Anterior cingulate cortex (tissue), 58 donors: Measurements from ENCODE around the gene ARHGEF40.

ENCODE experiments used
- DNase-seq, 58 donors: peaks; one replicate each; lab custom pipeline; 2025; lab: John Stamatoyannopoulos, UW

The ARHGEF40 gene

DNA sequence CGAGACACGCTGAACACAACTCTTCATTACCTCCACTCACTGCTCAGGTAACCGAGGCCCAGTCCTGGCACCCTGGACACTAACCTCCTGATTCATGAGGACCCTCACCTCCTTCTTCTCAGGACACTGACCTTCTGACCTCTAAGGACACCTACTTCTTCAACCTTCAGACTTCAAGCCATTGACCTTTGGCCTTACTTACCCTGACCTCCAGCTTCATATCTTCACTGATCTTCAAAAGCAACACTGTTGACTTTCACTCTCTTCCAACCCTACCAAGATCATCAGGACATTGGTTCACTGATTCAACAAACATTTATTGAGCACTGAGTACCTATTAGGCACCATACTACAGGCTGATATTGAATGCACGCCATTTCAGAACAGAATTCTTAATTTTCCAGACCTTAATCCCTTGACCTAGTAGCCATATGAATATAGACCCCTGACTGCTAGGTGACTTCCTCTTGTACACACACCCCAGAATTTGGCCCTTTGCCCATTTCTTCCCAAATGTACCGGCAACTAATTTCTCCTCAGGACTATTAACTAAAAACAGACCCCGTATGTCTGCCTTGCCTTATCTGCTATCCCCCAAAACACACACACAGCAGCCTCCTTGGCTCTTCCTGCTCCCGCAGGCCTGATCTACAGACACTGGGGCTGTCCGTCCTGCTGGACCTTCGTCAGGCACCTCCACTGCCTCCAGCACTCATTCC is 5.8 kb downstream of the ARHGEF40 start:
- no peak for DNase-seq

DNA sequence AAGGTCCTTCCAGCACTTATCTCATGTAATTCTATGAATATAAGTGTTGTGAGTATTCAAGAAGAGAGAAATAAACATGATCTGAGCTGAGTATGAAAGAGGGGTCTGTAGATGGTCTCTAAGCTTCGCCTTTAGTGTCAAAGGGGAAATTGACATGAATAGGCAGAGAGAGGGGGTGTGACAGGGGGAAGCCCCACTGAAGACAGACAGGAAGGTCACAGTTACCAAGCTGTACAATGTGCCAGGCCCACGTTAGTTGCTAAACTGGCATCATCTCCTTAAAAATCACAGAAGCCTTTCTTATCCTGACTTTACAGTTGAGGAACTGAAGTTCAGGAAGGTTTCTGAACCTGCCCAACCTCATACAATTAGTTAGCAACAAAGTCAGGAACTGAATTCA is 7.6 kb downstream of the ARHGEF40 start:
- DNase-seq, result no peak

DNA sequence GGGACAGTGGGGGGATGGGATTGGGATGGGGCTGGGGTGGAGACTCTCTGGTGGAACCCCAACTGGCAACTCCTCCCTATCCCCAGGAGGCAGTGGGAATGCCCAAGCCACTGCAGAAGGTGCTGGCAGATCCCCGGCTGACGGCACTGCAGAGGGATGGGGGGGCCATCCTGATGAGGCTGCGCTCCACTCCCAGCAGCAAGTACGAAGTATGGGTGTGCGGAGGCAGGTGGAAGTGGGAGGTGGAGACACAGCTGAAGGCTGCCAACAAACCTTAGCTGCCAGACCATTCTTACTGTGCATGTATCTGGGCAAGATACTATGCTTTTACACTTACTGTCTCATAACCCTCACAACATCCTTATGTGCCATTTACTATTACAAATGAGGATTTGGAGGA is 8.2 kb downstream of the ARHGEF40 start:
- peak in 30 of 58 donors; percentile 7 to 78 (median 40) for DNase-seq

DNA sequence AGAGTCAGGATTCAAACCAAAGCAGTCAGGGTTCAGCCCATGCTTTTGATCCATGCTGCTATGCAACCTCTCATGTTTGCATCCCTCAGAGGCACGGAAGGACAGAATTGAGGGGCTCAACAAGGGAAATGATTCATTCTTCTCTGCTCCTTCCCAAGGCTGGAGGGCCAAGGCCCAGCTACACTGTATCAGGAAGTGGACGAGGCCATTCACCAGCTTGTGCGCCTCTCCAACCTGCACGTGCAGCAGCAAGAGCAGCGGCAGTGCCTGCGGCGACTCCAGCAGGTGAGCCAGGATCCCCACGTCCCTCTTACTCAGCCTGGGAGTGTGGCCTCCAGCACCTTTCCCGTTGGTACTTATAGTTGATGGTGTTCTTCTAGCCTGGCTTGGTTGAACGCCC is 8.6 kb downstream of the ARHGEF40 start:
- no peak for DNase-seq

DNA sequence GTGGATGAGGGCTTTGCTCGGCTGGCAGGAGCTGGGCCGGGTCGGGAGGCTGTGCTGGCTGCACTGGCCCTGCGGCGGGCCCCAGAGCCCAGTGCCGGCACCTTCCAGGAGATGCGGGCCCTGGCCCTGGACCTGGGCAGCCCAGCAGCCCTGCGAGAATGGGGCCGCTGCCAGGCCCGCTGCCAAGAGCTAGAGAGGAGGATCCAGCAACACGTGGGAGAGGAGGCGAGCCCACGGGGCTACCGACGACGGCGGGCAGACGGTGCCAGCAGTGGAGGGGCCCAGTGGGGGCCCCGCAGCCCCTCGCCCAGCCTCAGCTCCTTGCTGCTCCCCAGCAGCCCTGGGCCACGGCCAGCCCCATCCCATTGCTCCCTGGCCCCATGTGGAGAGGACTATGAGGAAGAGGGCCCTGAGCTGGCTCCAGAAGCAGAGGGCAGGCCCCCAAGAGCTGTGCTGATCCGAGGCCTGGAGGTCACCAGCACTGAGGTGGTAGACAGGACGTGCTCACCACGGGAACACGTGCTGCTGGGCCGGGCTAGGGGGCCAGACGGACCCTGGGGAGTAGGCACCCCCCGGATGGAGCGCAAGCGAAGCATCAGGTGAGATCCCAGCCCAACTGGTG is 11.5 kb downstream of the ARHGEF40 start:
- no peak for DNase-seq

DNA sequence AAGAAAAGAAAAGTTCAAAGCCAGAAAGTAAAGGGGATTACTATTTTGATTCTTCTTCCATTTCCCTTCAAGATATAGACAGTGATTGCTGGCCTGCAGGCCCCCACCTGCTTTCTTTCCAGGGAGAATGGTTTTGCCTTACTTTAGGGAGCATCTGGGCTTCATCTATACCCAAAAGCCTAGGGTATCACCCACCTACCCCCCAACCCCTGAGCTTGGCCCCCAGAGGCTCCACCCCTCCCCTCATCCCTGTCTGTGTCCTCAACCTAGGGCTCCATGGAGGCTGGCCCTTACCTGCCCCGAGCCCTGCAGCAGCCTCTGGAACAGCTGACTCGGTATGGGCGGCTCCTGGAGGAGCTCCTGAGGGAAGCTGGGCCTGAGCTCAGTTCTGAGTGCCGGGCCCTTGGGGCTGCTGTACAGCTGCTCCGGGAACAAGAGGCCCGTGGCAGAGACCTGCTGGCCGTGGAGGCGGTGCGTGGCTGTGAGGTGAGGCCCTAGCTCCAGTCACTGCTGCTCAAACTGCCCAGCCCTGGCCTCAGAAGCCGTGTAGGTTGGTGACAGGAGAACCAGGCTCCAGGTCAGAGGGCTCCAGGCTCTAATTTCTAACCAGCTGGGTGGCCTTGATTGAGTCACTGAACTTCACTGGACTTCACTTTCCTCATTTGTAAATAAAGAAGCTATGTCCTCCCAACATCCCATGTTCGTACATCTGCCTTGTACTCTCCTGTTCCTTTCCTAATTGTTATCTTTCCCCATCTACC is 13.6 kb downstream of the ARHGEF40 start:
- no peak for DNase-seq

DNA sequence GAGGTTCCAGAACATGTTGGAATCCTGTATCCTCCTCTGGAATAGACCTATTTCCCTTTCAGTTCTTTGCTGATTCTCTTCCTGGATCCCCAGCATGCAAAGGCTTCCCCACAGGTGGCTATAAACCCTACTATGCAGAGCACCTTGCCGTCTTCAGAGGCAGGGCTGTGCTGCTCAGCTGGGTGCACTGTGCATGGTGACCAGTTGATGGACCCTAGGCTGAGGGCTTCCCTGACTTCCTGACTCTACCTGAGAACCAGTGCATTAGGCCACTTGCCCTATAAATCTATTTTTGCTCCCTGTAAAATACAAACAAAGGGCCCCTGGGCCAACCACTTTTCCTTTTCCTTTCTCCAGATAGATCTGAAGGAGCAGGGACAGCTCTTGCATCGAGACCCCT is 14.3 kb downstream of the ARHGEF40 start:
- no peak for DNase-seq

DNA sequence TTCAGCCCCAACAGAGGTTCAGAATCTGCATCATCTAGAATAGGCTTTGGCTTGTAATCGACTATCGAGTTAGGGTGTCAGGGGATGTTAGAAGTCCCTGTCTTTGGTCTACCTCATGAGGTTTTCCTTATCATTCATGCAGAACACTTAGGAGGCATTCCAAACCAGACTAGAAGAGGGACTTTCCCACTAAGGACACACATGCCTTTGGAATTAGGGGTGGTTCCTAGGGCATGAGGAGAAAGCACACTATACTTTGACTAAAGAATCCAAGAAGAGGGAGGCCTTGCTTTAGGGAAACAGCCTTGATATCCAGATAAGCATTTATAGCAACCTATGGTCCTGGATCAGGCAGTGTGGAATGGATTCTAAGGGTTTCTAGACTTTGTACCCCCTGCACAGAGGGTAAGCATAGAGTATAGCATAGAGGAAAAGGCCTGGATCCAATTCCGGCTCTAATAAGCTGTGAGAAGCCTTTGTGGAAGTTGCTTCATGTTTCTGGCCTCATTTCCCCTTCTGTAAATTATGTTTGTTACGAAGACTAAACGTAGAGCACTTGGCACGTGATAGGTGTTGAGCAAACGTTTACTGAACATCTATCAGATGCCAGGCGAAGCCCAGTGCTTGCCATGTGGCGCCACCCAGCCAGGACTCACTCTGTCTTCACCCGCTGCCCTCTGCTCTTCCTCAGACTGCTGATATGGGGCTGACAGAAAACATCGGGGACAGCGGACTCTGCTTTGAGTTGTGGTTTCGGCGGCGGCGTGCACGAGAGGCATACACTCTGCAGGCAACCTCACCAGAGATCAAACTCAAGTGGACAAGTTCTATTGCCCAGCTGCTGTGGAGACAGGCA is 15.1 kb downstream of the ARHGEF40 start:
- no peak for DNase-seq

DNA sequence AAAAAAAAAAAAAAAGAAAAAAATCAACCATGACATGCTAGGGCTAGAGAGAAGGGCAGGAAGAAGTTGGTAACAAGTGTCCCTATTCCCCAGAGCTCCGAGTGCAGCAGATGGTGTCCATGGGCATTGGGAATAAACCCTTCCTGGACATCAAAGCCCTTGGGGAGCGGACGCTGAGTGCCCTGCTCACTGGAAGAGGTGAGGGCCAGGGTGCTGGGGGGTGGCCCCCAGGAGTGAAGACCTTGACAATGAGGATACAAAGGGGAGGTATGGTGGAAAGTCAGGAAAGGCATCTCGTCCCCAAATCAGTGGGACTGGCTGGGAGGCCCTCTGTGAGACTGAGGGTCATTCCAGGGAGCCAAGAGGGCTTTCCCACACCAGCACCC is 16.8 kb downstream of the ARHGEF40 start:
- no peak for DNase-seq

DNA sequence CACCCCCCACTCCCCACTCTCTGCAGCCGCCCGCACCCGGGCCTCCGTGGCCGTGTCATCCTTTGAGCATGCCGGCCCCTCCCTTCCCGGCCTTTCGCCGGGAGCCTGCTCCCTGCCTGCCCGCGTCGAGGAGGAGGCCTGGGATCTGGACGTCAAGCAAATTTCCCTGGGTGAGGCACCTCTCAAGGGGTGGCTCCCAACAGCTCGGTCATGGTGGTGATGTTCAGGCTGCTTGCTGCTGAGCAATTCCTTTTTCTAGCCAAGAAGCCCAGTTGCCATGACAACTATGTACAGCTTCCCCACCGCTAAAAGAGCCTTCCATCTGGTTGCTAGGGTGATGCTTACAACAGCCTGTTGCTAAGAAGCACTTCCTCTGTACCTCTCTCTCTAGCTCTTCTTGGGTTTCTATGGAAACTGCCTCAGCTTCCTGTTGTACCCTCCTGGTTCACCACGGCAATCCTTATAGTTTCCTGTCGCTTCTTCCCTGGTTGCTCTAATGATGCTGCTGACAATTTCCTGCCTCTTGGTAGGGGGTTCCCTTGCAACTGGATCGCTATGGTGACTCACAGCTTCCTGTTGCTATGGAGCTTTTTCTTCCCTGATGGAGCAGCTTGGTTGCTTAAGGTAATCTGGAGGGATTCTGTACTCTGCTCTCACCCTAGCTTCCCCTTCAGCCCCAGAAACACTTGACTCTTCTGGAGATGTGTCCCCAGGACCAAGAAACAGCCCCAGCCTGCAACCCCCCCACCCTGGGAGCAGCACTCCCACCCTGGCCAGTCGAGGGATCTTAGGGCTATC is 17.4 kb downstream of the ARHGEF40 start:
- DNase-seq, result peak in 46 of 58 donors; percentile 7 to 87 (median 55)

DNA sequence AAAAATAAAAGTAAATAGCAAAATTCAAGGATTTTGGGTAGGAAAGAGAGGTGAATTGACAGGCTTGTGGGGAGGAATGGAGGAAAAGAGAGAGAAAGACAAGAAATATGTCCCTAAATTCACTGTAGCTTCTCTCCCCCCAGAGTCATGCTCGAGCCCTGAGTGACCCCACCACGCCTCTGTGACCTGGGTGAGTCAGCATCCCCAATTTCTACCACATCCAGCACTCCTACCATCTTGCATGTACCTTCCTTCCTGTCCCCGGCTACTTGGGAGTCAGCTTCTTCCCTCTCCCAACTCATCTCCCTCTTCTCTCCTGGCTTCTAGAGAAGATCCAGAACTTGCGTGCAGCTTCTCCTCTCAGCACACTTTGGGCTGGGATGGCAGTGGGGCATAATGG is 18.6 kb downstream of the ARHGEF40 start:
- no peak for DNase-seq

DNA sequence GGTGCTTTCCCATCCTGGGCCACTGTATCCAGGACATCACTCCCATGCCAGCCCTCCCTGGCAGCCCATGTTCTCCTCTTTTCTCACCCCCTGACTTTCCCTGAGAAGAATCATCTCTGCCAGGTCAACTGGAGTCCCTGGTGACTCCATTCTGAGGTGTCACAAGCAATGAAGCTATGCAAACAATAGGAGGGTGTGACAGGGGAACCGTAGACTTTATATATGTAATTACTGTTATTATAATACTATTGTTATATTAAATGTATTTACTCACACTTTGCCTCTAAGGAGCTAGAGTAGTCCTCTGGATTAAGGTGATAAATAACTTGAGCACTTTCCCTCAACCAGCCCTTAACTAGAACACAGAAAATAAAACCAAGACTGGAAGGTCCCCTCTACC is 19.2 kb downstream of the ARHGEF40 start:
- no peak for DNase-seq

DNA sequence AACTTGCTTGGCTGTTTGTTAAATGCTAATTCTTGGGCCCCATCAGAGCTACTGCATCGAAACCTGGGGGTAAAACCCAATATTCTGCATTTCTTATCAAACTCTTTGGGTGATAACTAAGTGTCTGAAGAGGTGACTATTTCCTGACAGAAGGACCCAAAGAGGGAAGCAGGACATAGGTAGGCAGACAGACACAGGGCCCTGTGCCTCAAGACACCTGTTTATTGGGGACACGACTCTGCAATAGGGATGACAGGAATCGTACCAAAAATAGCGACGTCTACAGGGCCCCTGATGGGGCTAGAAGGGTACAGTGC is 19.7 kb downstream of the ARHGEF40 start:
- DNase-seq, result no peak

DNA sequence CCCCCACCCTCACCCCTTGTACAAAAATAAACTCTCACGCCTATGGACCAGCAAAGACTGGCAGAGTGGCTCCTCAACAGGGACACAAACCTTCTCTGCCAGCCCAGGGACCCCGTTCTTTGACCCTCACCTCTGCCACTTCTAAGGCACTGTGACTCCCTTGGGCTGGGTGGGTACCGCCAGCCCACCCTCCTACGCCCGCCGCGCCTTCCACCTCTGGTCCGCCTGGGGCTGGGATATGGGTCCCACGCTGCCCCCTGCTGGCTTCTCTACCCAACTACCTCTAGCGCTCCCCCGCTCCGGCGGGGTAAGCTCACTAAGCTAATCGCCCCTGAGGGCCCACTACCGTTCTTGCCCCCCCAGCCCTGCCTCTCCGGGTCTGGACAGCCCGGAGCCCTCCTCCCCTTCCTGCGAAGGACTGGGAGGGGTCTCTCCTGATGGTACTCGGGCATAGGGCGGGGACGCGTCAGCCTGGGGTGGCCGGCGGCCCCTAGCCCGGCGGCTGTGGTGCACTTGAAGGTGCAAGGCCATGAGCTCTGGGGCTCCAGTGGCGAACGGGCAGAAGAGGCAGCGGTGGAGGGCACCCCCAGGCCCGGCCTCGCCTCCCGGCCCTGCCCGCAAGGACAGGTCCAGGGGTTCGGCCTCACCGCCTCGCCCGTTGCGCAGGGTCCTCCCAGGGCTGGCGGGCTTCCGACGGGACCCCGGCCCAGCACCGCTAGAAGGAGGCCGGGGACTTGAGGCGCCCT is 20.3 kb downstream of the ARHGEF40 start:
- DNase-seq, result peak in 4 of 58 donors; percentile 4 to 21 (median 15)

DNA sequence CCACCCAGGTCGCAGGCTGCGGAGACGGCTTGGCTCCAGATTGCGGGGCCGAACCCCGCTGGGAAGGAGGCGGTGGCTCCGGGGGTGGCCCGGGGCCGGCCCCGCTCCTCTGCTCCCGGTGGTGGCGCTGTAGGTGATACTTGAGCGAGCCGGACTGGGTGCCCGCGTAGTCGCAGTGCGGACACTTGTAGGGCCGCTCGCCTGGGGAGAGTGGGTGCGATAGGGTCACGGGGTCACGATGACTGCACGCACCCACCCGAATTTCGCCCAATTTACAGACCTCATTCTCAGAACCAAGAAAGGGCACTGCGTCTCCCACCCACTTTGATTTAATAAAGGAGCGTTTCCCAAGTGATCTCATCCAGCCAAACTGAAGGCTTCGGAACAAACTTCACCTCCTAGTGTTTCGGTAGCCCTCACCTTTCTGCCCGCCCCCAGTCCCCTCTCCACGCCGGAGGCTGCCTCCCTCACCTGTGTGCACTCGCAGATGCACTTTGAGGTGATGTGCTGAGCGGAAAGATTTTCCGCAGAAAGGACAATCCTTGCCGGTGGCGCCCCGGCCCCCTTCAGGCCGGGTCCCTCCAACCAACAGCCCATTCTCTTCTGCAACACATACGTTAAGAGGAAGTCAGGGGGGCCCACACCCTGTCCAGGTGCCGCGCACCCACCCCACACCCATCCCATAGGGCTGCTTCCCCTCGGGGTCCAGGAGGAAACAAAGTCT is 21.0 kb downstream of the ARHGEF40 start:
- DNase-seq, result no peak

DNA sequence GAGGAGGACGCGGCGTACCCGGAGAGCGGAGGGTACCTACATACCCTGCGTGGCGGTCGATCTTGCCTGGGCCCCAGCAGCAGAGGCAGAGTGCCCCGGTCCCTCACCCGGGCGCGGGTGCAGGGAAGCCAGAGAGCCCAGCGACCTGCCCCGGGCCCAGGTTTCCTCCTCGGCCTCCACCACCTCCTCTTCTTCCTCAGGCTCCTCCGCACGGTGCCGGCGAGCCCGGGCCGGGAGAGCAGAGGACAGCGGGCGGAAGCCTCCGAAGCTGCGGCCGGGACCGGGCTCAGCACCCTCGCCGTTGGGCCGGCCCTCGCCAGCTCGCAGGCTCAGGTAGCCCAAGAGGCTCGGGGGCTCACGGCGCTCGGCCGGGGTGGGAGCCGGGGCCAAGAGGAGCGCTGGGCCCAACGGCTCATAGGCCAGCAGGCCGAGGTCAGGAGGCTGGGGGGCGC is 21.7 kb downstream of the ARHGEF40 start:
- no peak for DNase-seq

DNA sequence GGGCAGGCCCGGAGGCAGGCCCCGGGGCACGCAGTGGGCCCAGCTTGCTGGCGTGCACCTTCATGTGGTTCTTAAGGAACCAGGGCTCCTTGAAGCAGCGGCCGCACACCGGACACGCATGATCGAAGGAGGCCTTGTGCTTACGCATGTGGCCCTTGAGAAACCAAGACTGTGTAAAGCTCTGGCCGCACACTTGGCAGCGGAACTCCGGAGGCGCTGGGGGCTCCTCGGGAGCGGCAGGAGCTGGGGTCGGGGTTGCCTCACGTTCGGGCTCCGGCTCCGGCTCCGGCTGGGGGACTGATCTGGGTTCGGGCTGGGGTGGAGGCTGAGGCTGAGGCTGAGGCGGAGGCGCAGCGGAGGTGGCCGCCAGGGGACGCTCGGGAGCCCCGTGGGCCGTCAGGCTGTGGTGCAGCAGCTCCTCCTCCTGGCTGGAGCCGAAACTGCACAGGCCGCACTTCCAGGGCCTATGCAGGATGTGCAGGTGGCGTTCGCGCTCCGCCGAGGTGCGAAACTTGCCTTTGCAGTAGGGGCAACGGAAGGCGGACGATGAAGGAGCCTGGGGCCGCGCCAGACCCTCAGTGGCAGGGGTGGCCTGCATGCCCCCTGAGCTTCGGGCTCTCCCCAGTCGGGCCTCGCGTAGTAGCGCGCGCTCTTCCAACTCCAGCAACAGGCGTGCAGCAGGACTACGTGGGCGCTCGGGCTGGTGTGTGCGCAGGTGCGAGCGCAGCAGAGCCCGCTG is 22.3 kb downstream of the ARHGEF40 start:
- peak in 53 of 58 donors; percentile 7 to 84 (median 59) for DNase-seq

DNA sequence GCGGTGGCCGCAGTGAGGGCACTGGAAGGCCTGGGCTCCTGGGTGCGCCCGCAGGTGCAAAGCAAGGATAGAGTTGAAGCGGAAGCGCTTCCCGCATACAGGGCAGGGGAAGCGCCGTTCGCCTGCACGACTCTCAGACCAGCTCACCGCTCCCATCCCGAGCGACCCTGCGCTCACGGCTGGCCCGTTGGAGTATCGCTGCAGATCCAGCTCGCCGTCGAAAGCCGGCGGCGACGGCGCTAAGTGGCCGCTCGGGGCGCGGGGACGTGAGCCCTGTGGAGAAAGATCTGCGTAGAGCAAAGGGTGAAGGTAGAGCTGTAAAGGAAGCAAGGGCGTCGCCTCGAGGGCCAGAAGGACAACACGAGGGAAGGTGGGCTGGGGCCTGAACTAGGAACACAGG is 22.9 kb downstream of the ARHGEF40 start:
- no peak for DNase-seq
